Neuron (in vitro differentiated cells): ENCODE measurements around the gene NEK6.

Source experiments
- H2AFZ ChIP-seq: one replicate; pipeline ENCODE4 v1.6.1; 2013; ENCODE audit warnings: low read depth, mild to moderate bottlenecking, inconsistent platforms, low read length, moderate library complexity
- H3K27me3 ChIP-seq: one replicate; pipeline ENCODE4 v1.6.1; 2013; ENCODE audit warnings: low read length; ENCODE audit not compliant: insufficient read depth
- H3K36me3 ChIP-seq: one replicate; pipeline ENCODE4 v1.6.1; 2013; ENCODE audit warnings: low read length; ENCODE audit not compliant: insufficient read depth
- H3K4me1 ChIP-seq: one replicate; pipeline ENCODE4 v1.6.1; 2013; ENCODE audit warnings: low read length; ENCODE audit not compliant: insufficient read depth
- H3K4me3 ChIP-seq: 2 replicates; pipeline ENCODE4 v1.5.1; 2013; ENCODE audit warnings: mild to moderate bottlenecking, low read length, moderate library complexity
- H3K9me3 ChIP-seq: one replicate; pipeline ENCODE4 v1.6.1; 2013; ENCODE audit warnings: low read length

NEK6 gene

GRCh38 chr9:124363326-124364096 is 105.8 kb downstream of the NEK6 start:
- peaks cover 3% of the 10 kb centered on the region for H3K36me3 ChIP-seq
- H3K9me3 ChIP-seq: no peaks in the 10 kb centered on the region
- no peak overlapping the region for H3K4me3 ChIP-seq
- H3K27me3 ChIP-seq: no peaks in the 10 kb centered on the region
- H3K4me1 ChIP-seq: peaks cover 6% of the 10 kb centered on the region
- H2AFZ ChIP-seq: no peak overlapping the region

DNA sequence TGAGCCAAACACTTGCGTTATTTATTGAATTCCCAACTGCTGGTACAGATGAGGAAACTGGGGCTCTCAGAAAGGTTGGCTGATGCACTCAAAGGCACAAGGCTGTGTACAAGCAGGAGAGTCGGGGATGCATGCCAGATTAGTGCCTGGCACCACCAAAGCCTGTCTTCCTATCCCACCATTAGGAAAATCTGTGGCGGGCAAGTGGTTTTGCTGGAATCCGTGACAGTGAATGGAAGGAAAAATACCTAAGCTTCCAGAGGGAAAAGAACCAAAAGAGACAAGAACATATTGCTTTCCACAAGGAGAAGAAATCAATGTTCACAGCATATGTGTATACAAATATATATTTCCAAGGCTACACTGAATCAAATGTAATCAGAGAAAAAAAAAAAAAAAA is 106.4 kb downstream of the NEK6 start:
- no peaks in the 10 kb centered on the region for H3K9me3 ChIP-seq
- no peak overlapping the region for H2AFZ ChIP-seq
- H3K36me3 ChIP-seq: peaks cover 3% of the 10 kb centered on the region
- peaks cover 6% of the 10 kb centered on the region for H3K4me1 ChIP-seq
- H3K27me3 ChIP-seq: no peaks in the 10 kb centered on the region
- H3K4me3 ChIP-seq: no peak overlapping the region

GRCh38 chr9:124365036-124365435 is 107.3 kb downstream of the NEK6 start:
- Histone ChIP-seq H3K4me1 (peaks cover 6% of the 10 kb centered on the region), H3K36me3 (peaks cover 3% of the 10 kb centered on the region), H3K4me3 (no peak overlapping the region), H3K9me3 (no peaks in the 10 kb centered on the region), H3K27me3 (no peaks in the 10 kb centered on the region), H2AFZ (no peak overlapping the region)

DNA sequence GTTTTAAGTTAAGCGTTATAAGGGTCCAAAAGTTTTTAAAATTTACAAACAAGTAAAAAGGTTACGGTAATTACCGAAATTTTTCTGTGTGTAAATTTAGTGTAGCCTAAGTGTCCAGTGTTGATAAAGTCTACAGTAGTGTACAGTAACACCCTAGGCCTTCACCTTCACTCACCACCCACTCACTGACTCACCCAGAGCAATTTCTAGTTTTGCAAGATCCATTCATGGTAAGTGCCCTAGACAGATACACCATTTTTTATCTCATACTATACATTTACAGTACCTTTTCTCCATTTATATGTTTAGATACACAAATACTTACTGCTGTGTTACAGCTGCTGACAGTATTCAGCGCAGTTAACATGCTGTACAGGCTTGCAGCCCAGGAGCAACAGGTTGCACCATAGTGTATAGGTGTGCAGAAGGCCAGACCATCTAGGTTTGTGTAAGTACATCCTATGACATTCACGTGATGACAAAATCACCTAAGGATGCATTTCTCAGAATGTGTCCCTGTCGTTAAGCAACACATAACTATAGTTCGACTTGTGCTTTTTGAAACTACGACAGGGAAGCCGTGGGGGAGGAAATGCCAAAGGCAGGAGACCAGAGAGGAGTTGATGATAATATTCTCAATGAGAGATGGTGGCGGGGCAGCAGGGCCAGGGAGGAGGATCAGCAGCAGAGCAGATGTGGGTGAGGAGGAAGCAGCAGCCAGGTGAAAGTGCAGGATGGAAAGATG is 108.9 kb downstream of the NEK6 start:
- peaks cover 3% of the 10 kb centered on the region for H3K36me3 ChIP-seq
- no peaks in the 10 kb centered on the region for H3K27me3 ChIP-seq
- H3K9me3 ChIP-seq: no peaks in the 10 kb centered on the region
- H2AFZ ChIP-seq: no peak overlapping the region
- no peak overlapping the region for H3K4me3 ChIP-seq
- H3K4me1 ChIP-seq: peaks cover 5% of the 10 kb centered on the region

DNA sequence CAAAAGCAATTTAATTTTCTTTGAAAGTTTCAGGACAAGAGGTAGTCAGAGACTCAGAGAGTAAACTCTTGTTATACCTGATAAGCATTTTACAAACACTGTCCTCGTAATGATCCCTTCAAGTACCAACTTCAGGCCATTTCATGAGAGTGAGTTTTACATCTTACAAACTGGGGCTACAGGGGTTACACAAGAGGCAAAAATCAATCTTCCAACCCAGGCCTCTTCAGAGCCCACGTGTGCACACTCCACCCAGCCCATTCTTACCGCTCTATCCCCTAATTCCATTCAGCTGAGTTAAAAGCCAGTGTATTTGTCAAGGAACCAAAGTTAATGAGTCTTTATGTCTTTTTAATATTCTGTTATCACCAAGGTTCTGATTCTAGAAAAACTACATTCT is 110.9 kb downstream of the NEK6 start:
- Histone ChIP-seq H3K4me3 (no peak overlapping the region), H3K4me1 (peaks cover 2% of the 10 kb centered on the region), H3K9me3 (no peaks in the 10 kb centered on the region), H3K36me3 (peaks cover 3% of the 10 kb centered on the region), H3K27me3 (no peaks in the 10 kb centered on the region), H2AFZ (no peak overlapping the region)

GRCh38 chr9:124369231-124369797 is 111.6 kb downstream of the NEK6 start:
- Histone ChIP-seq H3K27me3 (no peaks in the 10 kb centered on the region), H3K4me3 (no peak overlapping the region), H3K9me3 (peaks cover 3% of the 10 kb centered on the region), H3K4me1 (peaks cover 2% of the 10 kb centered on the region), H2AFZ (no peak overlapping the region), H3K36me3 (peaks cover 3% of the 10 kb centered on the region)

DNA sequence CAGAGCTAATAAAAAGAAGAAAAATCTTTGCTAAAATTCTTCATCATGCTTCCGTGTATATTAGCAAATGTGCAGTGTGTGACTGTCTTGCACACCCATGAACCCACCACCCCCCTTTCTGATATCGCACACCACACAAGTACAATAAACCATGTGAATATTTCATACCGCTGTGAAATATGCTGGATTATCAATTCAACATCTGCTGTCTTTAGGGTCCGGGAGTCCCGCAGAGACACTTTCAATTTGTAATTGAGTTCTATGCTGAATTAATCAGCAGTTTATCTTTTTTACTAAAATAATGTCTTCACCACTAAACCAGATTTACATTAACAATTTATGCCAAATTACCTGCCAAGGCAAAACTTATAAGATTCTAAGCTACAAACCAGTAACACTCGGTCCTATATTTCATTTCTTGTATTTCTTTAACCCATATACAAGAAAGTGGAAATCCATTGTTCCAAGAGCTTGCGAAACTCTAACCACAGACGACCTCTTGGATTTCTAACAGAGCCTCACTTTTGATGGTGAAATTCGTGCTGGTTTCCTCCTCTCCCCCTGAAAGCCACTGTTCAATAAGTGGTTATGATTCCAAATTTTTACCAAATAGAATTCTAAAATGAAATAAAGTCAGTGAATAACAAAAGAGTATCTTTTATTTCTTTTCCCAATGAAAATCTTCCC is 113.3 kb downstream of the NEK6 start:
- H3K4me3 ChIP-seq: no peak overlapping the region
- peaks cover 2% of the 10 kb centered on the region for H3K4me1 ChIP-seq
- no peak overlapping the region for H2AFZ ChIP-seq
- H3K36me3 ChIP-seq: peaks cover 12% of the 10 kb centered on the region
- no peaks in the 10 kb centered on the region for H3K27me3 ChIP-seq
- H3K9me3 ChIP-seq: peaks cover 3% of the 10 kb centered on the region

DNA sequence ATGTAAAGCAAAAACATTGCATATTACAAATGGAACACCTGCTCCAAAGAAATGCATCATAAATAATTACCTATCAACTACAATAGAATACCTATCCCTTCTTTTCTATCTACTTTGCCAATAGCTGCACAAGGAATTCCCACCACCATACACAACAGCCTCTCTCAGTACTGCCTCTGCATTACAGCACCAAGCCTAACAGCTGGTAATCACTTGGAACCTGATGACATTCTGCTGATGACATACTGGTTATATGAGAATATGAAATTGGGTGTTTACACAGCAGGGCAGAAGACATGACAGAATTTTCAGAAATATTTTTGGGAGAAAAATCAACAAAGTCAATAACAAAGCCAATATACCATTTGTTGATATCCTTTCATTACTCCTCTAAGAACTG is 114.3 kb downstream of the NEK6 start:
- Histone ChIP-seq H3K9me3 (peaks cover 3% of the 10 kb centered on the region), H3K36me3 (peaks cover 9% of the 10 kb centered on the region), H3K4me3 (no peak overlapping the region), H2AFZ (no peak overlapping the region), H3K4me1 (peaks cover 8% of the 10 kb centered on the region), H3K27me3 (no peaks in the 10 kb centered on the region)

GRCh38 chr9:124373386-124373785 is 115.6 kb downstream of the NEK6 start:
- Histone ChIP-seq H3K9me3 (peaks cover 3% of the 10 kb centered on the region), H3K36me3 (peaks cover 9% of the 10 kb centered on the region), H2AFZ (no peak overlapping the region), H3K4me3 (no peak overlapping the region), H3K4me1 (peaks cover 8% of the 10 kb centered on the region), H3K27me3 (no peaks in the 10 kb centered on the region)

- Histone ChIP-seq H3K4me1 (peaks cover 8% of the 10 kb centered on the region), H3K9me3 (peaks cover 3% of the 10 kb centered on the region), H2AFZ (no peak overlapping the region), H3K27me3 (no peaks in the 10 kb centered on the region), H3K36me3 (peaks cover 9% of the 10 kb centered on the region), H3K4me3 (no peak overlapping the region)
Observed at GRCh38 chr9:124373851-124374250, 116.1 kb downstream of the NEK6 start.

- Histone ChIP-seq H3K4me1 (peaks cover 8% of the 10 kb centered on the region), H3K27me3 (no peaks in the 10 kb centered on the region), H2AFZ (no peak overlapping the region), H3K4me3 (no peak overlapping the region), H3K36me3 (peaks cover 14% of the 10 kb centered on the region), H3K9me3 (peaks cover 3% of the 10 kb centered on the region)
Observed at GRCh38 chr9:124375726-124376125, 118.0 kb downstream of the NEK6 start.

DNA sequence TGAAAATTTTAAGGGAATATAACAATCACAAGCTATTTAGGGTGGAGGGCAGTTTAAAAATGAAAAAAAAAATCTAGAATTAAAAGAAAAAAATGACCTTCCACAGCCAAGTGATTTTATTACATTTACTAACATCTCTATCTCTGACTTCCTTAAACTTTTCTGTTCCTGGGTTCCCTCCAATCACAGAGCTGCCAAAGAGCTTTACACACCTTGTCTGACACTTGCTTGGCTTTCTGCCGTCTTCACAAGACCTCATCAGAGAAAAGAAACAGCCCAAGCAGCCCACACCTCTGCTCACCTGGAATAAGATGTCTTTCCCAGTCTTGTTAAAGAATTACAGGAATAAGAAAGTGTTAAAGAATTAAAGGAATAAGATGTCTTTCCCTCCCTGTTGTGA is 118.6 kb downstream of the NEK6 start:
- H3K4me3 ChIP-seq: no peak overlapping the region
- H2AFZ ChIP-seq: no peak overlapping the region
- peaks cover 3% of the 10 kb centered on the region for H3K9me3 ChIP-seq
- H3K27me3 ChIP-seq: no peaks in the 10 kb centered on the region
- H3K36me3 ChIP-seq: peaks cover 14% of the 10 kb centered on the region
- H3K4me1 ChIP-seq: peaks cover 6% of the 10 kb centered on the region
